GM19372 (cell line): ENCODE data around the gene DACH1.

ENCODE experiments used
- ATAC-seq: cut with Tn5 transposase; IDR thresholded peaks from one replicate; pipeline ENCODE4 v1.9.1; 2021; ENCODE audit warnings: mild to moderate bottlenecking, low read depth, moderate library complexity; ENCODE audit not compliant: unreplicated experiment

Gene DACH1

GRCh38 chr13:71459708-71460107 is 407.3 kb downstream of the DACH1 start:
- ATAC-seq, result no peak

GRCh38 chr13:71457645-71458044 is 409.4 kb downstream of the DACH1 start:
- ATAC-seq, result no peak

GRCh38 chr13:71456136-71456535 is 410.9 kb downstream of the DACH1 start:
- ATAC-seq, result no peak

- no peak for ATAC-seq
Measured at GRCh38 chr13:71454509-71454908, 412.5 kb downstream of the DACH1 start.

GRCh38 chr13:71448080-71448630 is 418.8 kb downstream of the DACH1 start:
- no peak for ATAC-seq

GRCh38 chr13:71437704-71438103 is 429.3 kb downstream of the DACH1 start:
- ATAC-seq, result no peak

- no peak for ATAC-seq
Measured at GRCh38 chr13:71430681-71431080, 436.3 kb downstream of the DACH1 start.

- ATAC-seq, result no peak
Measured at GRCh38 chr13:71417205-71417604, 449.8 kb downstream of the DACH1 start.

GRCh38 chr13:71412231-71412630 is 454.8 kb downstream of the DACH1 start:
- no peak for ATAC-seq

GRCh38 chr13:71408416-71408815 is 458.6 kb downstream of the DACH1 start:
- no peak for ATAC-seq

- ATAC-seq, result no peak
Measured at GRCh38 chr13:71399631-71400215, 467.3 kb downstream of the DACH1 start.

- no peak for ATAC-seq
Measured at GRCh38 chr13:71396149-71396548, 470.9 kb downstream of the DACH1 start.

- no peak for ATAC-seq
Measured at GRCh38 chr13:71395053-71395452, 472.0 kb downstream of the DACH1 start.

- ATAC-seq, result no peak
Measured at GRCh38 chr13:71394176-71394575, 472.8 kb downstream of the DACH1 start.
